Sigmoid colon (tissue), 7 donors: ENCODE data around the gene TLR6. TPM values are rescaled to one million over a fixed set of nuclear protein-coding genes. Genes with fewer than 3 reads are reported as not detected.

ENCODE experiments used
- DNase-seq: peaks from one replicate; pipeline ENCODE4 v3.0.0-alpha.2; 2019
- H3K27ac ChIP-seq, 4 donors: fragments of 200-600 bp; sonication (generic); one replicate each; pipeline ENCODE4 v1.5.1; 2016 to 2019; ENCODE audit warnings: mild to moderate bottlenecking in 1 of 4
- H3K27me3 ChIP-seq, 3 donors: fragments of 200-600 bp; sonication (generic); one replicate each; pipeline ENCODE4 v1.5.1; 2019; ENCODE audit warnings: mild to moderate bottlenecking in 1 of 3
- H3K36me3 ChIP-seq, 4 donors: fragments of 200-600 bp; sonication (generic); one replicate each; pipeline ENCODE4 v1.5.1; 2016 to 2019
- H3K4me1 ChIP-seq, 4 donors: fragments of 200-600 bp; sonication (generic); one replicate each; pipeline ENCODE4 v1.5.1; 2017 to 2019
- H3K4me3 ChIP-seq, 4 donors: fragments of 200-600 bp; sonication (generic); one replicate each; pipeline ENCODE4 v1.5.1; 2017 to 2019; ENCODE audit warnings: mild to moderate bottlenecking in 2 of 4, moderate library complexity in 1 of 4
- H3K9me3 ChIP-seq, 4 donors: fragments of 200-600 bp in 3 of 4; sonication (generic) in 3 of 4; one replicate each; pipeline versions ENCODE4 v1.5.1 to v1.6.1; 2013 to 2019
- EP300 ChIP-seq, 4 donors: sonication (generic); formaldehyde crosslinking; IDR thresholded peaks; one replicate each; pipeline ENCODE4 v1.6.1; 2017; ENCODE audit warnings: antibody characterized with exemption in 4 of 4
- POLR2A ChIP-seq, 2 donors: fragments of 450-650 bp; IDR thresholded peaks; one replicate each; pipeline ENCODE4 v1.6.1; 2016; ENCODE audit warnings: antibody characterized with exemption in 2 of 2, mild to moderate bottlenecking in 2 of 2, moderate library complexity in 2 of 2
- POLR2AphosphoS5 ChIP-seq, 4 donors: sonication (generic); formaldehyde crosslinking; IDR thresholded peaks; one replicate each; pipeline ENCODE4 v1.6.1; 2017; ENCODE audit warnings: antibody characterized with exemption in 4 of 4
- WGBS, 2 donors: extraction: QIAGEN DNeasy Blood & Tissue Kit; methylation state at CpG; one replicate each; pipeline ENCODE4 v1.1.7; 2013; 5-methylcytosine and 5-hydroxymethylcytosine counted together
- intact Hi-C: fragments of 100-400 bp; cut with DNase I; formaldehyde crosslinking; loops from one replicate; pipeline ENCODE4 v1.15.1; 2023
- polyA plus RNA-seq, 3 donors: library from polyadenylated mRNA; stranded (reverse); fragments of 200-250 nt; gene quantifications; one replicate each; pipeline ENCODE4 v1.2.3, GENCODE V29; 2013
- total RNA-seq, 4 donors: library from RNA; depleted of rRNA; stranded (reverse); fragments of >200 nt; gene quantifications; one replicate each; pipeline ENCODE4 v1.1.0, GENCODE V29; 2016
- TF ChIP-seq, protein P1 (sequence below), 4 experiments: fragments of 450-650 bp in 3 of 4; fragments of 200-600 bp in 1 of 4; IDR thresholded peaks; one replicate each; pipeline ENCODE4 v1.5.1; 2016 to 2019; ENCODE audit warnings: antibody characterized with exemption in 4 of 4, mild to moderate bottlenecking in 3 of 4, moderate library complexity in 2 of 4
- donor health status: healthy with polysubstance abuse.
- donor health status: Bipolar disorder and iron deficiency.
- donor health status: healthy.

The TLR6 gene
- total and polyA plus RNA-seq, 7 donors = 0.60 to 4.1 (median 2.5) TPM

DNA sequence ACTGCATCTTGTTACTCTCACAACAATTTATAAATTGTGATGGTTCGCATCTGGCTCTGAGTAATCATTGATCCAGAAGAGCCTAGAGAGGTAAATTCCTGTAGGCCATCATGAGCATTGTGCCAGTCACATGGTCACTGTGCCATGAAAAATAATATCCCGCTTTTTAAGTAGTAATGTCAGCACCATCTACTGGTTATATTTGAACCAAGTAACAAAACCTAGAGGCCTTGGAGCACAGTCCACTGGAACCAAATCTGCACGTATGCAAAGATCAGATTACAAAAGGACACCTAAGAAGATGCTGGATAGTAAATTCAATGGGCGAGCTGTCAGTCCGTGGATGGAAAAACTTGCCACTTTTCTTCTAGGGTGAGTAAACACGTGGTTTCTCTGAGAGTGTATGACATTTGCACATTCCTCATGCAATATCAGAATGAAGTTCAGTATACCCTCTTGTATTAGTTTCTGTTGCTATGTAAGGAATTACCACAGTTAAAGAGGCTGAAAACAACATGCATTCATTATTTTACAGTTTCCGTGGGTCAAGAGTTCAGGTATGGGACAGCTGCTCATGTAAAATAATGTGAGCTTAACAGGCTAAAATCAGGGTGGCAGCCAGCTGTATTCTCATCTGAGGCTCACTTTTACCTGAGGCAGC lies 37.8 kb upstream of the TLR6 start:
- Histone ChIP-seq H3K4me1 (peaks cover 0 to 40% (median 29%) of the 10 kb centered on the region in 4 donors), H3K9me3 (no peaks in the 10 kb centered on the region), H3K4me3 (no peak overlapping the region), H3K27ac (no peak overlapping the region), H3K36me3 (peaks cover 0 to 51% (median 12%) of the 10 kb centered on the region in 4 donors), H3K27me3 (no peaks in the 10 kb centered on the region)
- intact Hi-C loops = no loop called here
- TF ChIP-seq POLR2A (IDR thresholded peaks at IDR 0.05) = no peak
- TF ChIP-seq, protein P1, sequence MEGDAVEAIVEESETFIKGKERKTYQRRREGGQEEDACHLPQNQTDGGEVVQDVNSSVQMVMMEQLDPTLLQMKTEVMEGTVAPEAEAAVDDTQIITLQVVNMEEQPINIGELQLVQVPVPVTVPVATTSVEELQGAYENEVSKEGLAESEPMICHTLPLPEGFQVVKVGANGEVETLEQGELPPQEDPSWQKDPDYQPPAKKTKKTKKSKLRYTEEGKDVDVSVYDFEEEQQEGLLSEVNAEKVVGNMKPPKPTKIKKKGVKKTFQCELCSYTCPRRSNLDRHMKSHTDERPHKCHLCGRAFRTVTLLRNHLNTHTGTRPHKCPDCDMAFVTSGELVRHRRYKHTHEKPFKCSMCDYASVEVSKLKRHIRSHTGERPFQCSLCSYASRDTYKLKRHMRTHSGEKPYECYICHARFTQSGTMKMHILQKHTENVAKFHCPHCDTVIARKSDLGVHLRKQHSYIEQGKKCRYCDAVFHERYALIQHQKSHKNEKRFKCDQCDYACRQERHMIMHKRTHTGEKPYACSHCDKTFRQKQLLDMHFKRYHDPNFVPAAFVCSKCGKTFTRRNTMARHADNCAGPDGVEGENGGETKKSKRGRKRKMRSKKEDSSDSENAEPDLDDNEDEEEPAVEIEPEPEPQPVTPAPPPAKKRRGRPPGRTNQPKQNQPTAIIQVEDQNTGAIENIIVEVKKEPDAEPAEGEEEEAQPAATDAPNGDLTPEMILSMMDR (IDR thresholded peaks at IDR 0.05) = no peak
- TF ChIP-seq EP300 (IDR thresholded peaks at IDR 0.05) = no peak
- no peak for TF ChIP-seq POLR2AphosphoS5 (IDR thresholded peaks at IDR 0.05)
- 88 to 90% methylated on average over 7 of the region's 7 CpGs for WGBS, 2 donors
- no peak for DNase-seq

GRCh38 chr4:38891051-38891983 lies 34.7 kb upstream of the TLR6 start:
- peak overlapping the region in 1 of 4 donors; percentile 69 for H3K27ac ChIP-seq
- WGBS, 2 donors = 21 to 69% methylated on average over 10 of the region's 10 CpGs
- peaks cover 0 to 42% (median 8%) of the 10 kb centered on the region in 4 donors for H3K36me3 ChIP-seq
- no peaks in the 10 kb centered on the region for H3K27me3 ChIP-seq
- no peaks in the 10 kb centered on the region for H3K9me3 ChIP-seq
- no peak overlapping the region for H3K4me3 ChIP-seq
- no peak for DNase-seq
- TF ChIP-seq, protein P1 (IDR thresholded peaks at IDR 0.05) = no peak
- TF ChIP-seq EP300 (IDR thresholded peaks at IDR 0.05) = no peak
- no peak for TF ChIP-seq POLR2AphosphoS5 (IDR thresholded peaks at IDR 0.05)
- TF ChIP-seq POLR2A (IDR thresholded peaks at IDR 0.05) = no peak
- H3K4me1 ChIP-seq = peaks cover 0 to 32% (median 26%) of the 10 kb centered on the region in 4 donors
- intact Hi-C loops = no loop called here

GRCh38 chr4:38889143-38889542 lies 32.5 kb upstream of the TLR6 start:
- TF ChIP-seq POLR2AphosphoS5 (IDR thresholded peaks at IDR 0.05) = peak in 2 of 4 donors; percentile 54 to 57
- no peak for TF ChIP-seq POLR2A (IDR thresholded peaks at IDR 0.05)
- intact Hi-C loops = no loop called here
- Histone ChIP-seq H3K27ac (peak overlapping the region; percentile 17 to 75 (median 59)), H3K4me3 (no peak overlapping the region), H3K9me3 (no peaks in the 10 kb centered on the region), H3K36me3 (peaks cover 0 to 40% (median 2%) of the 10 kb centered on the region in 4 donors), H3K27me3 (no peaks in the 10 kb centered on the region), H3K4me1 (peaks cover 0 to 32% (median 26%) of the 10 kb centered on the region in 4 donors)
- 26 to 57% methylated on average over 1 of the region's 1 CpG for WGBS, 2 donors
- no peak for DNase-seq

DNA sequence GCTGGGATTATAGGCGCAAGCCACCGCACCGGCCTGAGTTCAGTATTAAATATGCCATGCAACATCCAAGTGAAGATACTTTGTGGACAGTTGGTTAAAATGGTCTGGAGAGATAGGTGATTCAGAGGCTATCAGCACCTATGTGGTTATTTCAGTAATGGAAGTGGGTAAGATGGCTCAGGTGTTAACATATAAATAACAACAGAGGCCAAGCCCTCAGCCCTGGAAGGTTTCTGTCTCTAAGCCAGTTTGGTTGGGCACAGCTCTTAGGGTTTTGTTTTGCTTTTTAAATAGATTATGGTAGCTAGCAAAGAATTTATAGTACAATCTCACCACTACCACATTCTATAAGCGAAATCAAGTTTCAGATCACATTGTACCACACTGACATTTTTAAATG lies 27.6 kb upstream of the TLR6 start:
- Histone ChIP-seq H3K36me3 (peaks cover 5 to 57% (median 13%) of the 10 kb centered on the region in 4 donors), H3K4me1 (peaks cover 0 to 12% (median 5%) of the 10 kb centered on the region in 4 donors), H3K9me3 (no peaks in the 10 kb centered on the region), H3K27me3 (no peaks in the 10 kb centered on the region), H3K27ac (no peak overlapping the region), H3K4me3 (no peak overlapping the region)
- TF ChIP-seq POLR2A (IDR thresholded peaks at IDR 0.05) = no peak
- TF ChIP-seq EP300 (IDR thresholded peaks at IDR 0.05) = no peak
- no peak for TF ChIP-seq POLR2AphosphoS5 (IDR thresholded peaks at IDR 0.05)
- TF ChIP-seq, protein P1 (IDR thresholded peaks at IDR 0.05) = no peak
- DNase-seq = no peak
- WGBS, 2 donors = 95 to 98% methylated on average over 4 of the region's 4 CpGs
- intact Hi-C loops = no loop called here

DNA sequence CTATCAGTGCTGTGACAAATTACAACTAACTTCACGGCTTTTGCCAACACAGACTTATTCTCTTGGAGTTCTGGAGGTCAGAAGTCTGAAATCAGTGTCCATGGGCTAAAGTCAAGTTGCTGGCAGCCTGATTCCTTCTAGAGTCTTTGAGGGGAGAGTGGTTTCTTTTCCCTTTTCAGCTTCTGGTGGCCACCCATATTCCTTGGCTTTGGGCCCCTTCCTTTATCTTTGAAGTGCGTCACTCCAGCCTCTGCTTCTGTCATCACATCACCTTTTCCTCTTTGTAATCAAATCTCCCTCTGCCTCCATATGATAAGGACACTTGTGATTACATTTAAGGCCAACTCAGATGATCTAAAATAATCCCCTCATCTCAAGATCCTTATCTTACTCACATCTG lies 20.0 kb upstream of the TLR6 start:
- peaks cover 6 to 34% (median 19%) of the 10 kb centered on the region in 4 donors for H3K36me3 ChIP-seq
- intact Hi-C loops = no loop called here
- no peak for TF ChIP-seq POLR2A (IDR thresholded peaks at IDR 0.05)
- TF ChIP-seq, protein P1 (IDR thresholded peaks at IDR 0.05) = no peak
- TF ChIP-seq POLR2AphosphoS5 (IDR thresholded peaks at IDR 0.05) = no peak
- no peak for TF ChIP-seq EP300 (IDR thresholded peaks at IDR 0.05)

More for the DNA sequence above, 20.0 kb upstream of the TLR6 start:
- Histone ChIP-seq H3K9me3 (no peaks in the 10 kb centered on the region), H3K4me3 (no peak overlapping the region), H3K27me3 (no peaks in the 10 kb centered on the region), H3K4me1 (peaks cover 0 to 42% (median 34%) of the 10 kb centered on the region in 4 donors), H3K27ac (no peak overlapping the region)
- no peak for DNase-seq
- 93 to 94% methylated on average over 2 of the region's 2 CpGs for WGBS, 2 donors
